NOMO-1 treated with DMSO at 0.1 percent for 48 hours (cell line): Measurements from ENCODE around the gene CATSPERE.

Experiments
- DNase-seq: peaks from one replicate; lab custom pipeline; 2025; ENCODE audit not compliant: unreplicated experiment; lab: John Stamatoyannopoulos, UW

CATSPERE gene

DNA sequence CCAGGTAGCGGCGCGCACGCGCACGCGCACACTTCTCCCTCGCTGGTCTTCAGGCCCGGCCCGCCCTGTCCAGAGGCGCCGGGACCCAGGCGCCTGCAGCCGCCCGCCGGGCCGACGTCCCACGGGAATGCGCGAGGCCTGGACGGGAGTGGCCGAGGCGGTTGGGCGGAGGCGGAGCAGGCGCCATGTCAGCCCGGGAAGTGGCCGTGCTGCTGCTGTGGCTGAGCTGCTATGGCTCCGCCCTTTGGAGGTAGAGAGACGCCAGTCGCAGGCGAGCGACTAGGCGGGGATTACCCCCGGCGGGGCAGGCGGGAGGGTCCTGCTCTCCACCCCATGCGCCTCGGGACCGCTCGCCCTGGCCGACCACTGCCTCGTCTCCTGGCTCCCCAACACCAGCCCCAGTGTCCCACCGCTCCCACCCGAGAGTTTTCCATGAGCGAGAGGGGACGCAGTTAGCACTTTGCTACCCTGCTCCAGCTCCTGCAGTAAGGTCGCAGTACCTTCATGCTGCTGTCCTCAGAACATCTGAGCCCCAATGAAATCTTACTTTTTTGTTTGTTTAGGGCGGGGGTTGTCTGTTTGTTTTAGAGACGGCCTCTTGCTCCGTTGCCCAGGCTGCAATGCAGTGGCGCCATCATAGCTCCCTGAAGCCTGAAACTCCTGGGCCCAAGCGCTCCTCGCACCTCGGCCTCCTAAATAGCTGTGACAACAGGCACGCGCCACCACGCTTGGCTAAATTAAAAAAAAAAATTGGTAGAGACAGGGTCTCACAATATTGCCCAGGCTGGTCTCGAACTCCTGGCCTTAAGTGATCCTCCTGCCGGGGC, at the start of gene CATSPERE:
CATSPERE (plus strand) TSS at position 29 of the 827 bp plus-strand sequence; CDS start at position 186, 157 bp downstream.
- peak; percentile 47 for DNase-seq

DNA sequence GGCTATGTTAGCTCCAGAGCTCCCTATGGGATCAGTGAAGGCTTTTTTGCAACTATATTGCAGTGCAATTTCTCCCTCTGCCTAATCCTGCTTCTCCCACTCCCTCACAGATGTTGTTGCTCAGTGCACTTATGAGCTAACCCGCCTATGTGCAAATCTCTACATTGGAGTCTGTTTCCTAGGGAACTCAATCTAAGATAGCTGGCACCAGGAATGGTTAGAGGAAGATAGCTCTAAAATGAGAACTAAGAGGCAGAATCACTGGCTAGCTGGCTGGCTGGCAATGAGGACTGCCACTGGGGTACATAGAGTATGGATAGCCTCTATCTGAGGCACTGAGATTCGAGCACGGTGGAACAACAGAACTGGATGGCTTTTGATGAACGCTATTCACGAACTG, 48.9 kb upstream of the CATSPERE start:
- DNase-seq, result no peak

DNA sequence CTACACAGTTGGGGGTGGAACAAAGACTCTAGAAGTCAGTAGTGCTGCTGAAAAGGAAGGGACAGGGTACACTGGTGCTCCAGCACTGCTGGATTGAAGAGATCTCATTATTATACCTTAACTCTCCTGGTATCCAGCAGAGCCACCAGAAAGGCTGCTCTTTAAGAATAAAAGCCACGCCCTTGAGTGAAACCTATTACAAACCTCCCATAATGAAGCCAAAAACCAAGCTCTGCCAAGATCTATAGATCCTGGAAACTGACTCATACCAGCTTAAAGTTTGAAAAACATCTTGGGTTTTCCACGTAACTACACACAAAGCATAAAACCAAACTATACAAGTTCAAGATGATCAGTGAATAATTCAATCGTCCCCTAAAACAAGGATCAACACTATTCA, 47.3 kb upstream of the CATSPERE start:
- no peak for DNase-seq

GRCh38 chr1:244414543-244414942, 46.5 kb upstream of the CATSPERE start:
- DNase-seq, result no peak

DNA sequence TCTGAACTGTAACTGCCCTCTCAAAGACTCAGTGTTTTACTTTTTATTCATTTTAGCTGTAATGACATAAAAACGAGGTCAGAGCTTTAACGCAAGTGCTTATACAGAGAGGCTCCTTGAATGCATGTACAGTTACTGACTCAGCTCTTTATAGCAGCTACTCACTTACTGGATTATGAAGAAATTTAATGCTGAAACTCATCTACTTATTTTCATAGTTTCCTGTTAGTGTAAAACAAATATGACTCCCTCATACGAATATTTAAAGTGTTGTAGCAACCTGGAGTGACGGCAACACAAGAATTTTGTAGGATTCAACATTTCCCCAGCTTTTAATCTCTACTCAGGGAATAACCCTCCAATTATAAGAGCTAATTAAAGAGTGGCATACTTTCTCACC, 42.0 kb upstream of the CATSPERE start:
- DNase-seq, result no peak

- DNase-seq, result no peak
Observed at GRCh38 chr1:244422174-244422573, 38.9 kb upstream of the CATSPERE start.

- DNase-seq, result no peak
Observed at GRCh38 chr1:244424649-244425334, 36.3 kb upstream of the CATSPERE start.

DNA sequence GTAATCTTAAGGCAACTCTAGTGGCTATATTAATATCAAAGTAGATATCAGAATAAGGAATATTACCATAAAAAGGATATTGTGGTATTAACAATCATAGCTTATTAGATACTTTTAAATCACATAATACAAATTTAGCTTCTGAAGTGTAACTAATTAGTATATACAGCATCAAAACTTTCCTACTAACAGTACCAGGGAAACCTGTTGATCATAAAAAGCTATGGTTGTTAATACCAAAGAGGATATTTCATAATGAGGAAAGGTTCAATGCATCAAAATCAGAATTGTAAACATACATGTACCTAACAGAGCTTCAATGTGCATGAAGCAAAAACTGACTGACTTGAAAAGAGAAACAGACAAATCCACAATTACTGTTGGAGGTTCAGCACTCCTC, 33.4 kb upstream of the CATSPERE start:
- DNase-seq, result no peak

- DNase-seq, result no peak
Observed at GRCh38 chr1:244429818-244430217, 31.3 kb upstream of the CATSPERE start.

DNA sequence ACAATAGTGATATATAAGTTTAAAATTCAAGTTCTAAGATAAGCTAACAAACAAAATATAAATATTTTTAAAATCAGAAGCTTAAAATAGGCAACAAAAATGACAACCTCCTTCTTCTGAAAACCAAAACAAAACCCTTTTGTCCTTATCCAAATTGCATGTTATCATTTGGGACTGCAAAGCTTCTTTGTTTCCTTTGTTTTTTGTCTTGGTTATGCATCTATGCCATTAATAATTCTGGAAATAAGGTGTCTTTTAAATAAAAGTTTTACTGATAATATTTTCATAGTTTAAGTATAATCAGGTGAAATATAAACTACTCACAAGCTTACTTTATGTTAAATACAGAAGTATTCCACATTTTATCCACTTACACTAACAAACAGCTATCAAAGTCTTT, 29.9 kb upstream of the CATSPERE start:
- DNase-seq, result no peak

GRCh38 chr1:244435562-244436205, 25.4 kb upstream of the CATSPERE start:
- no peak for DNase-seq

DNA sequence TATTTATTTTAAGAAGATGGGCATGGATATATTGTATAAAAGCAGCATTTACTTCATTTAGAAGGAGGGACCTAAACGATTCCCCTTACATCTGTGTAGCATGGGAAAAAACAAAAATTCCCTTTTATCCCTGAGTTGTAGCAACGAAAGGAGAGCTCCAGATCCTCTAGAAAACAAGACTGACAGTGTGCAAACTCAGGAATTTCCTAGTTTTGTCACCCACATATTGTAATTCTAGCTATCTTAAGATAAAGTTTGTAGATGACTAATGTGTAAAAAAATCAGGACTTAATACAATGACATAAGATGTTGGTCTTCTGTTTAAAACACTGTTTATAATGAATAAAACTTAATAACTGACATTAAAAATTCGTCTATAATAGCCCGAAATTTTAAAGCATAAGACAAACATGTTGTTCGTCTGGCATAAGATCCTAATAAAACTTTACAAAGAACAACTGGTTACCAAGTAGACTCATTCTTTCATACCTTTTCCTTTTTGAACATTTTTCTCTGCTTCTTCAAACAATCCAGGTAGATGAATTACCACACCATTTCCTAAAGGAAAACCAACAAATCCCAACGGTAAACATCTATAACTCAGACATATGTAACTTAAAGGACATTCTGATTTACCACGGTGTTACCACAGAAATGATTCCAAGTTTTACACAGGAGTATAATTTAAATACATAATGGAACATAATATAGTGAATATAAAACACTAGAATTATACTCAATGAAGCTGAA, 24.6 kb upstream of the CATSPERE start:
- DNase-seq, result no peak

- no peak for DNase-seq
Observed at GRCh38 chr1:244437086-244437468, 24.0 kb upstream of the CATSPERE start.

- no peak for DNase-seq
Observed at GRCh38 chr1:244439391-244440032, 21.6 kb upstream of the CATSPERE start.

DNA sequence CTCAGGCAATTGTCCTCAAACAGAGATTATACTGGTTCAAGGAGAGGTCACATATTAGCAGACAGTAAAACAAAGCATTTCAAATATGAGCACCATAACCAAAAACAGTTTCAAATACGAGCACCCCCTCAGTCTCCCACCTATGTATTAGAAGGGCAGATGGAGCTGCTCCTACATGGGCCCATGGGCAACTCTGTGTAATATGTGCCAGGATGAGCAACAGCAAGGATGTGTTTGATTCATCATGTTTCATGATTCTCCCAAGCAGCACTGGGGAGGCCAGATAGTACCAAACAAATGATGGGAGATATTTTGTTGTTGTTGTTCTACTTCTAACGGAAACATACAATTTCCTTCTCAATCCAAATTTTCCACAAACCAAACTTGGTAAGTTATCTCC, 18.2 kb upstream of the CATSPERE start:
- no peak for DNase-seq

DNA sequence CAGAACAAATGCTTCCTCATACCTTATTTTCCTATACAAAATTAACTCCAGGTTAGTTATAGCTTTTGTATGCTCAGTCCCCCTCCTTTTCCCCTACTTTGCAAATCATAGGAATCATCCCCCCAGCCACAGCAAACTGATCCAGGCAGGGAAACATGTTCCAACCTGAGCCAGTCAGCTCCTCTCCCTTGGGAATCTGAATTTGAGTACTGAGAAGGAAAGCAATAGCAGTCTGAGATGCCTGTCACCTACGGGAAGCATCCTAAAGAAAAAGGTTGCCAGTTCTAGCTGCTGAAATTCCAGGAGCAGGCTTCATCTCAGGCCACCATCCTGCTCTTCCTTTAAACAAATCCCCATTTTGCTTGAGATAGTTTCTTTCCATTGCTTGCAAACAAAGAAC, 16.2 kb upstream of the CATSPERE start:
- DNase-seq, result no peak

DNA sequence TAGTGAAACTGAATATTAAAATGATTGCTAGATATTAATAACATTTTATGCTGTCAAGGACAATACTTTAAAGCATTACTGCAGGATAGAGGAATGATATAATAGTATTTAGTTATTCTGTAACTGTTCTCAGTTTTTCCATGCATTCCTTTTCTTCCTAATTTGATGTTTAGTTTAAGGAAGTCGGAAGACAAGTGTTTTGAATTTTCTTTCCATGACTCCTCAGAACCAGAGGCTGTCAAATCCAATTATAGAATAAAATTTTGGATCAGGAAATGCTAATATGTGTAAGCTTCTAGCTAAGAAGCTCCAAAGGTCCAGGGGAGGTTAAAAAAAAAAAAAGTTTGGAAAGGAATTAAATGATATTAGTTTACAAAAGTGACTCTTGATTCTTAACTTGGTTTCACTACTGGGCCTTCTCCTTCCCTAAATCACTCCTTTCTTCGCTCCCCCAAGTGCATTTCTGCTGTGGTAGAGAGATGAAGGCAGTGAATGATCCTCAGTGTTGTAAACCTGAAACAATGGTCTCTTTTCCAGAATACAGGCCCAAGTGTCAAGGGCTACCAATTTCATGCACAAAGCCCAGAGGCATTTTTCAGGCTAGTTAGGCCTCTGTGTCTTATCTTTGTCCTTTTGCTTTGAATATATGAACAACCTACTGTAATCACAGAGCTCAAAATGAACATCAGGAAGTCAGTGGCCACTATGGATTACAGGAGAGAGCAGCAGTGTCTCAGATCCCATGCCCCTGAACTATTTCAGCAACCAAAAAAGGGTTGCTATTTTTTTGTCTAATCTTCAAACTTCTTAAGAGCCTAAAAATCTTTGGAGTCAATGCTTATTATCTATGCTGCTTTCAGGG, 15.5 kb upstream of the CATSPERE start:
- DNase-seq, result no peak

DNA sequence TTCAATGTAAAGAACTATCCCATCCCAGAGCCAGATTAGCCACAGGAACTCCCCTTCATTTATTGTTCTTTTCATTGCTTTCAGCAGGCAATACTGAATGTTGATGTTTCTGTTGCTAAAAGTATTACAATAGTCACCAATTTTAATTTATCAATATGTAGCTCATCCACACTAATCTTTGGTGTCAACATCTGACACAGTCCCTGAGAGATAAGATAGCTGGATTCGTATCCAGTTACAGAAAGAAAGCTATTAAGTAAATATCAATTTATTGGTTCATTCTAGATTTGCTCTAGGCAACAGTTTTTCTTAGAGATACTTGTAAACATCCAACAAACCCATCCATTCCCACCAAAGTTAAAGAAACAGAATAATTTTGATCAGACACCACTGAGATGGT, 14.0 kb upstream of the CATSPERE start:
- DNase-seq, result no peak

- no peak for DNase-seq
Observed at GRCh38 chr1:244447552-244447951, 13.5 kb upstream of the CATSPERE start.
